ENCODE results near the gene ASCL3.

DNA sequence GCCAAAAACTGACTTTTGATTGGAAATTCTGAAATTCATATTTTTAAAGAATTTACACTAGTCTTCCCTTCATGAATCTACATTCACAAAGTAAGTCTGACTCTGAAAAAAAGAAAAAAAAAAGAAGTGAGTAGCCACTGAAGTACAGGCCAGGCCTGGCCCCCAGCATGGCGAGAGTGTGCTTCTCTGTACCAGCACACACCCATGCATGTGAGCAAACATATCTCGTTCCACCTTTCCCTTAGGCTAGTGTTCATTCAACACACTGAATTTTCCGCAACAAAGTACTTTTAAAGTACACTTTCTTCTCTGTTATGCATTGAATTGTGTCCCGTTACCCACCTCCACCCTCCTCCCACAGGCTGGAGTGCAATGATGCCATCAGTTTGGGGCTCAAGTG lies 14.6 kb downstream of the ASCL3 start:
- TF ChIP-seq, protein P1, sequence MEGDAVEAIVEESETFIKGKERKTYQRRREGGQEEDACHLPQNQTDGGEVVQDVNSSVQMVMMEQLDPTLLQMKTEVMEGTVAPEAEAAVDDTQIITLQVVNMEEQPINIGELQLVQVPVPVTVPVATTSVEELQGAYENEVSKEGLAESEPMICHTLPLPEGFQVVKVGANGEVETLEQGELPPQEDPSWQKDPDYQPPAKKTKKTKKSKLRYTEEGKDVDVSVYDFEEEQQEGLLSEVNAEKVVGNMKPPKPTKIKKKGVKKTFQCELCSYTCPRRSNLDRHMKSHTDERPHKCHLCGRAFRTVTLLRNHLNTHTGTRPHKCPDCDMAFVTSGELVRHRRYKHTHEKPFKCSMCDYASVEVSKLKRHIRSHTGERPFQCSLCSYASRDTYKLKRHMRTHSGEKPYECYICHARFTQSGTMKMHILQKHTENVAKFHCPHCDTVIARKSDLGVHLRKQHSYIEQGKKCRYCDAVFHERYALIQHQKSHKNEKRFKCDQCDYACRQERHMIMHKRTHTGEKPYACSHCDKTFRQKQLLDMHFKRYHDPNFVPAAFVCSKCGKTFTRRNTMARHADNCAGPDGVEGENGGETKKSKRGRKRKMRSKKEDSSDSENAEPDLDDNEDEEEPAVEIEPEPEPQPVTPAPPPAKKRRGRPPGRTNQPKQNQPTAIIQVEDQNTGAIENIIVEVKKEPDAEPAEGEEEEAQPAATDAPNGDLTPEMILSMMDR (IDR thresholded peaks at IDR 0.05) = no peak
- TF ChIP-seq POLR2A (IDR thresholded peaks at IDR 0.05) = no peak
